ENCODE data around the gene OR6B1.
"Not testable (repeated sequence)": the region's sequence is repeated elsewhere in the genome, so short reads cannot be mapped to it uniquely, and the experiment has no call there.

Gene OR6B1

DNA sequence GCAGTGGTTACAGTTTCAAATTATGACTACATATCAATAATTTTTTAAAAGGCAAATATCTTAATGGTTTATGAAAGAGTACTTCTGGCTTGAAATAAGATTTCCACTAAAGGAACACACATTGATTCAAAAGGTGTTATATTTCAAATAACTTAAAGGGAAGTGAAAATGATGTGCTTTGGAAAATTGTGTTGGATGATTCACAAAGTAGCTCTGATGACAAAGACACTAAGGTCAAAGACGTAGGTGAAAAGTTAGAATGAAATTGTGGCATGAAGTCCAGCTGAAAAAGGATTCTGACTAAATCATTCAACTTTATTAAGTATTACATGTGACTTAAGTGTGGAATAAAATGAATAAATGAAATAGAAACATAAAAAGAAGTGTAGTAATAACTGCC is 27.9 kb downstream of the OR6B1 start:
- Histone ChIP-seq H3K36me3 (ENCODE audit: control insufficient read depth, insufficient read depth, low read length) (no peaks in the 10 kb centered on the region), H3K4me1 (ENCODE audit: control insufficient read depth, insufficient read depth, low read length) (no peaks in the 10 kb centered on the region), H3K9ac (ENCODE audit: low read length) (no peak overlapping the region), H3K4me3 (ENCODE audit: low read length) (no peak overlapping the region), H3K27me3 (ENCODE audit: control insufficient read depth, insufficient read depth, low read length) (no peaks in the 10 kb centered on the region), H3K9me3 (ENCODE audit: control insufficient read depth, low read length) (no peaks in the 10 kb centered on the region)

DNA sequence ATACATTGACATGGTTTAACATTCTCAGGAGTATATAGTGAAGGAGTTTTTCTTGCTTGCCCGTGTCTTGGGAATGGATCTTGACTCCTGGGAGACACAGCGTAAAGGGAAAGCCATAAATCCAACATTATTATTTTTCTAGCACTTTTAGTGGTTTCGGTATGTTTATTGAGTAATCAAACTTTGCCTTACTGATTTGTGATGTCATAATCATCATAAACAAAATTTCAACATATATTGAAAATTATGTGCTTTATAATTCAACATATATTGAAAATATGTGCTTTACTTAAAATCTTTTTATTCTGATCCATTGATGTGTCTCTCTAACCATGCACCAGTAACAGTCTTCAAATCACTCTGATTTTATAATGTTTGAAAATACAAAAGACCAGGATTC is 28.4 kb downstream of the OR6B1 start:
- H3K4me3 ChIP-seq (ENCODE audit: low read length) = no peak overlapping the region
- H3K4me1 ChIP-seq (ENCODE audit: control insufficient read depth, insufficient read depth, low read length) = no peaks in the 10 kb centered on the region
- no peak overlapping the region for H3K9ac ChIP-seq (ENCODE audit: low read length)
- H3K27me3 ChIP-seq (ENCODE audit: control insufficient read depth, insufficient read depth, low read length) = no peaks in the 10 kb centered on the region
- H3K36me3 ChIP-seq (ENCODE audit: control insufficient read depth, insufficient read depth, low read length) = no peaks in the 10 kb centered on the region
- H3K9me3 ChIP-seq (ENCODE audit: control insufficient read depth, low read length) = no peaks in the 10 kb centered on the region

DNA sequence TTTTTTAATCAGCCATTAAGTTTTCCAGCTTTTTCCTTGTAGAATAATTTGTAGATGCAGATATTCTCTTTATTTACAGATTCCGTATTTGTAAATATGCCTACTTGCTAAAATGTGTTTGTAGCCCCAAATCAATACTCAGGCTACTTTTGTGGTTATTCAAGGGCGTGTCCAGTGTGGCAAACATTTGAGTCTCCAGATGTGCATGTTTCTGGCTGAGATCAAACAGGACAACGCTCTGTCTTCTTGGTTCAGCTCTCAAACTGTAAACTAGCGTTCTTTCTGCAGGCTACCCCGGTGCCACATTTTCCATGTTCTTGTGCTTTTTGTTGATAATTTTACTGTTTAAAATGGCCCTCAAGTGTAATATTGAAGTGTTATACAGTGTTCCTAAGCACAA is 32.4 kb downstream of the OR6B1 start:
- Histone ChIP-seq H3K9ac (ENCODE audit: low read length) (no peak overlapping the region), H3K4me1 (ENCODE audit: control insufficient read depth, insufficient read depth, low read length) (no peaks in the 10 kb centered on the region), H3K4me3 (ENCODE audit: low read length) (no peak overlapping the region), H3K27me3 (ENCODE audit: control insufficient read depth, insufficient read depth, low read length) (no peaks in the 10 kb centered on the region), H3K36me3 (ENCODE audit: control insufficient read depth, insufficient read depth, low read length) (no peaks in the 10 kb centered on the region), H3K9me3 (ENCODE audit: control insufficient read depth, low read length) (no peaks in the 10 kb centered on the region)

DNA sequence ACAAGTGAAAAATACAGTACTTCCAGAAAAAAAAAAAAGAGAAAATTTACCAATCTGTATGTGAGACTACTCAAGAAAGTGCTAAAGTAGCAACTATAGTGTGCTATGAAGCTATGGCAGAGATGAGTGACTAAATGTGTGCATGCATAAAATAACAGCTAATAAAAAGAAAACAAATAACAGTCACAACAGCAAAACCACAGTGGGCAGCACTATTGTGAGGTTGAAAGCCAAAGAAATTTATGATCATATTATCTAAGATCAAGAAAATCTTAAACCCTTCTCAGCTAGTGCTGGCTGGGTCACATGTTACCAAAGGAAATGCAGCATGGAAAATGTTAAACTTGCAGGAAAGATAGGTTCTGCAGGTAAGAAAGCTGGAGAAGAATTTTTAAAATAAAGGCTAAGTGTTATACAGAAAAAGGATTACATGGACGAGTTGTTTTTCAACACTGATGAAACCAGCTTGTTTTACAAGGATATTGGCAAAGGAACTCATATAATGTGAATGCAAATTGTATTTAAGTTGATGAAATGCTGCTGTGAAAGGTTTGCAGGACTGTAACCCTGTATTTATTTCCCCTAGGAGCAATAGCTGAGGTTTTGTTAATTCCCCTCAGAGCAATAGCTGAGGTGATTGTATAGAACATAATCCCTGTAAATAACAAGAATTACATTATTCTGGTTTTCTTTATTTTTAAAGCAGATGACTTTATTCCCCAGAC is 33.0 kb downstream of the OR6B1 start:
- Histone ChIP-seq H3K27me3 (ENCODE audit: control insufficient read depth, insufficient read depth, low read length) (no peaks in the 10 kb centered on the region), H3K36me3 (ENCODE audit: control insufficient read depth, insufficient read depth, low read length) (no peaks in the 10 kb centered on the region), H3K9ac (ENCODE audit: low read length) (no peak overlapping the region), H3K9me3 (ENCODE audit: control insufficient read depth, low read length) (no peaks in the 10 kb centered on the region), H3K4me3 (ENCODE audit: low read length) (no peak overlapping the region), H3K4me1 (ENCODE audit: control insufficient read depth, insufficient read depth, low read length) (no peaks in the 10 kb centered on the region)

DNA sequence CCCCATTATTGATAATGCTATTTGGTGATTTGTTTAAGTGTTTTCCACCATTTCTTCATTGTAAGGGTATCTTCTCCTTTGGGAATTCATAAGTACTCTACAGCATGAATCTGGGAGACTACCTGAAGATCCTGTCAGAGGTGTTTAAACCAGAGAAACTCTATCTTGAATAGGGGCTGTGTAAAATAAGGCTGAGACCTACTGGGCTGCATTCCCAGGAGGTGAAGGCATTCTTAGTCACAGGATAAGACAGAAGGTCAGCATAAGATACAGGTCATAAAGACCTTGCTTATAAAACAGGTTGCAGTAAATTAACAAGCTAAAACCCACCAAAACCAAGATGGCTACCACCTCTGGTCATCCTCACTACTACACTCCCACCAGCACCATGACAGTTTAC is 35.3 kb downstream of the OR6B1 start:
- no peaks in the 10 kb centered on the region for H3K27me3 ChIP-seq (ENCODE audit: control insufficient read depth, insufficient read depth, low read length)
- no peak overlapping the region for H3K9ac ChIP-seq (ENCODE audit: low read length)
- H3K4me1 ChIP-seq (ENCODE audit: control insufficient read depth, insufficient read depth, low read length) = no peaks in the 10 kb centered on the region
- H3K36me3 ChIP-seq (ENCODE audit: control insufficient read depth, insufficient read depth, low read length) = no peaks in the 10 kb centered on the region
- no peak overlapping the region for H3K4me3 ChIP-seq (ENCODE audit: low read length)
- no peaks in the 10 kb centered on the region for H3K9me3 ChIP-seq (ENCODE audit: control insufficient read depth, low read length)

DNA sequence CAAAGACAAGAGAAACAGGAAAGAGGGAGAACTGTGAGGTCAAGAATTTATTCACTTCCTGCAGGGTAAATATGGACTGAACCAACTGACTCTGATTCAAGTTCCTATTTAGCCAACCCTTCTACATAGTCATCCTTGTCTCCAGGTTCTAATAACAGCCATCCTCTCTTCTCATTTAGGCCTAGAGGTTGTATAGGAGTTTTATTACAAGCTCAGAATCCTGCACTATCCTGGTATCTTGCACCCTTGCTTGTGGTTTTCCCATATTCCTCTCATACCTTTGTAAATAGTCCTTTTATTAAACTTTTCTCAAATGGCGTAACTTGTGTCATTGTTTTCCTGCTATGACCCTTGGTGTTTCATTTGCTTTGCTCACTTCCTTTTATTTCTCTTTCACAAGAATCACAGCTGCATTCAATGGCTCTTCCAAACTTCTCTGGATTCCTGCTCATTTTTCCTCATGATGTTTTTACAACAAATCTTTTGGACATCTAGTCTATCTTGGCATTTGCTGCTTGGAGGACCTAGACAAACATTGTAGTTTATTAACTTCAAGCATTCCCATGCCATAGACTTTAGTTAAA is 36.3 kb downstream of the OR6B1 start:
- H3K4me1 ChIP-seq (ENCODE audit: control insufficient read depth, insufficient read depth, low read length) = no peaks in the 10 kb centered on the region
- no peak overlapping the region for H3K4me3 ChIP-seq (ENCODE audit: low read length)
- no peaks in the 10 kb centered on the region for H3K9me3 ChIP-seq (ENCODE audit: control insufficient read depth, low read length)

DNA sequence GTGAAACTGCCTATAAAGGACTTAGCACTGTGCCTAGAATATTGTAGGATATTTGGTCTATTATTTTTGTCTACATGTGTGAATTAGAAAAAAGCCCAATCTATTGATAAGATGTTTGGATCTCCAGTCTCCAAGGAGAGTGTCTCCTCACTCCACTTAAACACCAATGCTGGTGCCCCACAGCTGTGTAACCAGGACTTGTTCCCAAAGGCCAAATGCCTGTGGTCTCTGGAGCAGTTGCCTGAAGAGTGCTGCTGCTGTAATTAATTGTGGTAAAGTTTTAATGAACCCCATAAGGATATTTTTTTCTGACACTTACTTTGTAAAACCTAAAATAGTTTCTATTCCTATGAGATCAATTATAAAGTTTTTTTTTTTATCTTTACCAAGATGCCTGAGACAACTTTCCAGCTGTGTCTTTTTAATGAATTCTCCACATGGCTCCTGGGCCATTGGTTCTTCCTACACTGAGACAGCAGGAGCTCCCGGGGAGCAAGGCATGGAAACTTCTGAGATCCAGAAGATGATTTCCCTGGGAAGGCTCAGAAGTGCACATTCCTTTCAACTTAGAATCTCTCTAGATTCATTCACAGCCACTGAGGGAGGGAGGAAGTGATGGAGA is 37.4 kb downstream of the OR6B1 start:
- Histone ChIP-seq H3K4me3 (ENCODE audit: low read length) (no peak overlapping the region), H3K27me3 (ENCODE audit: control insufficient read depth, insufficient read depth, low read length) (no peaks in the 10 kb centered on the region), H3K9me3 (ENCODE audit: control insufficient read depth, low read length) (no peaks in the 10 kb centered on the region), H3K9ac (ENCODE audit: low read length) (no peak overlapping the region), H3K4me1 (ENCODE audit: control insufficient read depth, insufficient read depth, low read length) (no peaks in the 10 kb centered on the region), H3K36me3 (ENCODE audit: control insufficient read depth, insufficient read depth, low read length) (no peaks in the 10 kb centered on the region)

More for the DNA sequence above, 36.3 kb downstream of the OR6B1 start:
- Histone ChIP-seq H3K27me3 (ENCODE audit: control insufficient read depth, insufficient read depth, low read length) (no peaks in the 10 kb centered on the region), H3K9ac (ENCODE audit: low read length) (no peak overlapping the region), H3K36me3 (ENCODE audit: control insufficient read depth, insufficient read depth, low read length) (no peaks in the 10 kb centered on the region)

DNA sequence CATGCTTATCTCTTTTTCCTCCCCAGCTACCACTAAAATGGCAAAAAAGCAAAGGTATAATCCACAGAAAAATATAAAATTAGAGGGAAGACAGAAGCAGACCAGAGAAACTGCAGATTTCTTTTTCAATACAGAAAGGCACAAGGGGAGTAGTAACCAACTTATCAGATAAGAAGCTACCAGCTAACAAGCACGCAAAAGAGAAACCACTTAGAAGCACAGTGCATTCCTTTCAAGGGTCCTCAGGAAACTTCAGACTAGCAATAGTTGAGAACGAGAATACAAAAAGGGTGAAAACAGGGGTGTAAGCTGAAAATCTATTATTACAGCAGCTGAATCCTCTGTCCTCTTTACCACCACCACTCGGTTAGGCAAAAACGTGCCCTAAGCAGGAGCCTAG is 38.8 kb downstream of the OR6B1 start:
- Histone ChIP-seq H3K27me3 (ENCODE audit: control insufficient read depth, insufficient read depth, low read length) (no peaks in the 10 kb centered on the region), H3K36me3 (ENCODE audit: control insufficient read depth, insufficient read depth, low read length) (no peaks in the 10 kb centered on the region), H3K4me1 (ENCODE audit: control insufficient read depth, insufficient read depth, low read length) (no peaks in the 10 kb centered on the region), H3K4me3 (ENCODE audit: low read length) (no peak overlapping the region), H3K9me3 (ENCODE audit: control insufficient read depth, low read length) (no peaks in the 10 kb centered on the region), H3K9ac (ENCODE audit: low read length) (no peak overlapping the region)

DNA sequence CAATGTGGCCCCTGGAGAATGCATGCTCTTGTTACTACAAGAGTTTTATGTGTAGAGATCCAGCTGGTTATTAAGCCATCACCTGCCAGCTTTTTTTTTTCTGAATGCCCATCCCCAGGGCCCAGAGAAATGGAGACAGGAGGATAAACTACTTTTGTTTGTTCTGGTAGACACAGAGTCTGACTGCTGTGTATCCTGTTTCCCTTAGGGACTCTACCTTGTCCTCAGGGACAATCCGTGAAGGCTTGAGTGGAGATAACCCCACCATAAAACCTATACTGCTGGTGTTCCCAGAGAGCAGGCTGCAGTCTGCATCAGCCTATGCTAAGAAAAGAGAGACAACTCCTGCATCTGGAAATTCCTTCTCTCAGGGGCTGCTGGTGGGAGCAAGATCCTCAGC is 48.5 kb downstream of the OR6B1 start, which contains the start of gene OR2A5:
OR2A5 (plus strand) TSS at position 301 of the 400 bp plus-strand sequence. CDS start 1,454 bp downstream, outside the sequence.
- Histone ChIP-seq H3K4me3 (ENCODE audit: low read length) (no peak within 1 kb of the TSS), H3K9ac (ENCODE audit: low read length) (no peak within 1 kb of the TSS), H3K27me3 (ENCODE audit: control insufficient read depth, insufficient read depth, low read length) (no peaks in the 10 kb centered on the region), H3K9me3 (ENCODE audit: control insufficient read depth, low read length) (no peaks in the 10 kb centered on the region), H3K4me1 (ENCODE audit: control insufficient read depth, insufficient read depth, low read length) (no peaks in the 10 kb centered on the region), H3K36me3 (ENCODE audit: control insufficient read depth, insufficient read depth, low read length) (no peaks in the 10 kb centered on the region)

DNA sequence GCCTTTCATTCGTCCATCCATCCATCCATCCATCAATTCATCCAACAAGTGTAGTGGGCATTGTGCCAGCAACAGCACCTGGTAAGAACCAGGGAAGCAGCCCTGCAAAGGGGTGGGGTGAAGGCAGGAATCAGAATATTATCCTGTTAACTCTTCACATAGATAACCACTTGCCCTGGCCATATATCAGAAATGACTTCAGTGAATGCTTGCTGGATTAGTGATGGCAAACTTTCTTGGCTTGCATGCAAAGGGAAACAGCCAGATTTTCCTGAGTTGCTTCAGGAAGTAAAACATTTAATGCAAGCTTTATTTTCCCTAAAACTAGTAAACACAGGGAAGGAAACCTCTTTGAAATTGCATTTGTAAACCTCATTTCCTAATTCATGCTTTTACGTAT is 49.4 kb downstream of the OR6B1 start:
- no peaks in the 10 kb centered on the region for H3K27me3 ChIP-seq (ENCODE audit: control insufficient read depth, insufficient read depth, low read length)
- H3K4me1 ChIP-seq (ENCODE audit: control insufficient read depth, insufficient read depth, low read length) = no peaks in the 10 kb centered on the region
- H3K9me3 ChIP-seq (ENCODE audit: control insufficient read depth, low read length) = no peaks in the 10 kb centered on the region
- no peaks in the 10 kb centered on the region for H3K36me3 ChIP-seq (ENCODE audit: control insufficient read depth, insufficient read depth, low read length)
- H3K9ac ChIP-seq (ENCODE audit: low read length) = no peak overlapping the region
- no peak overlapping the region for H3K4me3 ChIP-seq (ENCODE audit: low read length)

DNA sequence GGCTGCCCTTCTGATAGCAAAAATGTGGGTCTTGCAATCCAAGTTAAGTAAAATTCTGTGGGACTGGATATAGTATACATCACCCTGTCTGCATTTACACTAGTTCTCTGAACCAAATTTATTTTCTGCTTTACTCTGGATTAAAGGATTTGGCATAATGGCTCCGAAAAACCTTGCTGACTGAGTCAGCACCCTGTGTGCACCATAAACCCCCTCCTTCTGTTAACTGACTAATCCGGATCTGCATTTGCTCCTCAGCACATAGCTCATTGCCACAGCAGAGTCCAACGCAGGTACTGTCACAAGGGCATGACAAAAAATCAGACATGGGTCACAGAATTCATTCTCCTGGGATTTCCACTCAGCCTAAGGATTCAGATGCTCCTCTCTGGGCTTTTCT is 50.0 kb downstream of the OR6B1 start:
- Histone ChIP-seq H3K9ac (ENCODE audit: low read length) (no peak overlapping the region), H3K36me3 (ENCODE audit: control insufficient read depth, insufficient read depth, low read length) (no peaks in the 10 kb centered on the region), H3K4me1 (ENCODE audit: control insufficient read depth, insufficient read depth, low read length) (no peaks in the 10 kb centered on the region), H3K4me3 (ENCODE audit: low read length) (no peak overlapping the region), H3K9me3 (ENCODE audit: control insufficient read depth, low read length) (no peaks in the 10 kb centered on the region), H3K27me3 (ENCODE audit: control insufficient read depth, insufficient read depth, low read length) (no peaks in the 10 kb centered on the region)

DNA sequence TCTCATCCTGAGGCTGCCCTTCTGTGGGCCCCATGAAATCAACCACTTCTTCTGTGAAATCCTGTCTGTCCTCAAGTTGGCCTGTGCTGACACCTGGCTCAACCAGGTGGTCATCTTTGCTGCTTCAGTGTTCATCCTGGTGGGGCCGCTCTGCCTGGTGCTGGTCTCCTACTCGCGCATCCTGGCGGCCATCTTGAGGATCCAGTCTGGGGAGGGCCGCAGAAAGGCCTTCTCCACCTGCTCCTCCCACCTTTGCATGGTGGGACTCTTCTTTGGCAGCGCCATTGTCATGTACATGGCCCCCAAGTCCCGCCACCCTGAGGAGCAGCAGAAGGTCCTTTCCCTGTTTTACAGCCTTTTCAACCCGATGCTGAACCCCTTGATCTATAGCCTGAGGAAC is 50.8 kb downstream of the OR6B1 start:
- H3K36me3 ChIP-seq (ENCODE audit: control insufficient read depth, insufficient read depth, low read length); H3K4me1 ChIP-seq (ENCODE audit: control insufficient read depth, insufficient read depth, low read length); H3K9me3 ChIP-seq (ENCODE audit: control insufficient read depth, low read length); H3K9ac ChIP-seq (ENCODE audit: low read length); H3K4me3 ChIP-seq (ENCODE audit: low read length); H3K27me3 ChIP-seq (ENCODE audit: control insufficient read depth, insufficient read depth, low read length): not testable (repeated sequence)

Measured in mucosa of stomach (tissue), 1 donor.